GM23338 (cell line): ENCODE data around the gene CAPN7. TPM values are rescaled to one million over a fixed set of nuclear protein-coding genes. Genes with fewer than 3 reads are reported as not detected.

ENCODE experiments used
- ATAC-seq: fragments of 200-7000 bp; cut with Tn5 transposase; 3 replicates; pipeline ENCODE4 v1.9.1; 2020
- DNase-seq: peaks from one replicate; pipeline ENCODE4 v3.0.0-alpha.2; 2015; ENCODE audit warnings: low spot score
- H2AFZ ChIP-seq: fragments of 200-600 bp; sonication (generic); 2 replicates; pipeline ENCODE4 v1.8.0; 2016; ENCODE audit warnings: antibody characterized with exemption, mild to moderate bottlenecking, moderate library complexity
- H3F3A ChIP-seq: fragments of 200-600 bp; sonication (generic); replicated peaks from 2 replicates; pipeline ENCODE4 v1.8.0; 2017; ENCODE audit warnings: antibody characterized with exemption, mixed run types, low read depth
- H3K27ac ChIP-seq: fragments of 200-600 bp; sonication (generic); 2 replicates; pipeline ENCODE4 v1.6.1; 2016; ENCODE audit warnings: low read depth
- H3K27me3 ChIP-seq: fragments of 200-600 bp; sonication (generic); 2 replicates; pipeline ENCODE4 v1.8.0; 2016; ENCODE audit warnings: mild to moderate bottlenecking, mixed run types, moderate library complexity; ENCODE audit not compliant: insufficient read depth
- H3K36me3 ChIP-seq: fragments of 200-600 bp; sonication (generic); 2 replicates; pipeline ENCODE4 v1.8.0; 2016; ENCODE audit warnings: mild to moderate bottlenecking; ENCODE audit not compliant: insufficient read depth
- H3K4me1 ChIP-seq: fragments of 200-600 bp; sonication (generic); 2 replicates; pipeline ENCODE4 v1.8.0; 2016; ENCODE audit warnings: mild to moderate bottlenecking, moderate library complexity; ENCODE audit not compliant: insufficient read depth
- H3K4me2 ChIP-seq: fragments of 200-600 bp; sonication (generic); 2 replicates; pipeline ENCODE4 v1.7.1; 2017; ENCODE audit warnings: mixed run types
- H3K4me3 ChIP-seq: fragments of 200-600 bp; sonication (generic); 2 replicates; pipeline ENCODE4 v1.6.1; 2016; ENCODE audit warnings: mixed run types
- H3K79me2 ChIP-seq: fragments of 200-600 bp; sonication (generic); replicated peaks from 2 replicates; pipeline ENCODE4 v1.8.0; 2017; ENCODE audit warnings: mild to moderate bottlenecking; ENCODE audit not compliant: insufficient read depth
- H3K9me2 ChIP-seq: fragments of 200-600 bp; sonication (generic); 2 replicates; pipeline ENCODE4 v1.8.0; 2017; ENCODE audit not compliant: insufficient read depth
- H4K20me1 ChIP-seq: fragments of 200-600 bp; sonication (generic); replicated peaks from 2 replicates; pipeline ENCODE4 v1.8.0; 2017; ENCODE audit warnings: mild to moderate bottlenecking; ENCODE audit not compliant: insufficient read depth
- H3K27ac Mint-ChIP-seq: 2 replicates; pipeline ENCODE4 v1.8.0; 2020; ENCODE audit warnings: inconsistent platforms, mild to moderate bottlenecking, moderate library complexity, mixed read lengths
- H3K27me3 Mint-ChIP-seq: 3 replicates; pipeline ENCODE4 v1.8.0; 2022; ENCODE audit warnings: low read depth, mild to moderate bottlenecking, moderate library complexity, mixed read lengths, inconsistent platforms; ENCODE audit not compliant: insufficient read depth, poor library complexity
- H3K36me3 Mint-ChIP-seq: 3 replicates; pipeline ENCODE4 v1.8.0; 2021; ENCODE audit warnings: low read depth, mild to moderate bottlenecking, inconsistent platforms, moderate library complexity, mixed read lengths
- H3K4me1 Mint-ChIP-seq: 3 replicates; pipeline ENCODE4 v1.8.0; 2020; ENCODE audit warnings: mild to moderate bottlenecking, inconsistent platforms, mixed read lengths
- H3K4me3 Mint-ChIP-seq: 3 replicates; pipeline ENCODE4 v1.8.0; 2021; ENCODE audit warnings: moderate library complexity, mild to moderate bottlenecking, inconsistent platforms, mixed read lengths
- H3K9me3 Mint-ChIP-seq: 3 replicates; pipeline ENCODE4 v1.8.0; 2020; ENCODE audit warnings: moderate library complexity, mild to moderate bottlenecking, inconsistent platforms, mixed read lengths
- CREB1 ChIP-seq: fragments of 250-450 bp; sonication (Bioruptor Pico); IDR thresholded peaks from 2 replicates; pipeline ENCODE4 v1.5.0; 2020; ENCODE audit warnings: low read depth, mild to moderate bottlenecking, moderate library complexity
- JUNB ChIP-seq: IDR thresholded peaks from one replicate; pipeline ENCODE4 v1.6.1; 2016; ENCODE audit warnings: antibody characterized with exemption; ENCODE audit not compliant: unreplicated experiment
- NANOG ChIP-seq: IDR thresholded peaks from 2 replicates; pipeline ENCODE4 v1.6.1; 2016; ENCODE audit warnings: antibody characterized with exemption, borderline replicate concordance
- POLR2AphosphoS5 ChIP-seq: IDR thresholded peaks from 2 replicates; pipeline ENCODE4 v1.6.1; 2016; ENCODE audit warnings: antibody characterized with exemption, low read depth
- polyA plus RNA-seq: library from polyadenylated mRNA; unstranded; fragments of >200 nt; fragmentation: Nextera tagmentation; extraction: Ambion mirVana; gene quantifications from 2 replicates; pipeline ENCODE4 v1.2.1, GENCODE V29; 2016
- total RNA-seq: library from RNA; depleted of rRNA; stranded (reverse); fragments of >200 nt; shearing (Covaris generic); gene quantifications from 2 replicates; pipeline ENCODE4 v1.2.3, GENCODE V29; 2014
- TF ChIP-seq, protein P1 (sequence below), 2 experiments: fragments of 200-600 bp in 1 of 2; sonication (generic) in 1 of 2; conservative IDR thresholded peaks; 2 replicates each; pipeline versions ENCODE4 v1.5.1 to v1.6.1; 2016 to 2017; ENCODE audit warnings: antibody characterized with exemption in 2 of 2, low read depth in 2 of 2, mild to moderate bottlenecking in 2 of 2, moderate library complexity in 1 of 2
- TF ChIP-seq, protein P2 (sequence below): IDR thresholded peaks from one replicate; pipeline ENCODE4 v1.6.1; 2018; ENCODE audit warnings: antibody characterized with exemption; ENCODE audit not compliant: unreplicated experiment
- TF ChIP-seq, protein P3 (sequence below): fragments of 250-450 bp; sonication (Bioruptor Pico); IDR thresholded peaks from 2 replicates; pipeline ENCODE4 v1.5.0; 2020; ENCODE audit warnings: mild to moderate bottlenecking, moderate library complexity

The CAPN7 gene
- total and polyA plus RNA-seq, 2 experiments from 2014 or later = 9.9 to 18.1 TPM

DNA sequence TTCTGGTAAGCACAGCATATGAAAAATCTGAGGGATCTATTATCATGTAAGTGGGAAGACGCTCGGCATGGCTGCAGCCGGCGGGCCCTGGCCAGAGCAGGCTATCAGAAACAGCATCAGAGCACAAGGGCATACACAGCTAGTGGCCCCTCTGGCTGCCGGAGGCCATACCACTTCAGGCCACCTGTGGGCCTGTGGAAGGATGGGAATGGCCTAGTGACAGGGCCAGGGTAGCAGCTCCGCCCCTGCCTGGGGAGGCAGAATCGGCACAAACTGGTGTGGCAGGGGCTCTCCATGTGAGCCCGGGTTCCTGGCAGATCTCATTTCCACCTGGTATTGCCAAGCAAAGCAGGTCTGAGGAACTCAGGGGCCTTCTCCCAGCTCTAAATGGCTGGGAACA is 80.0 kb downstream of the CAPN7 start:
- TF ChIP-seq, protein P1, sequence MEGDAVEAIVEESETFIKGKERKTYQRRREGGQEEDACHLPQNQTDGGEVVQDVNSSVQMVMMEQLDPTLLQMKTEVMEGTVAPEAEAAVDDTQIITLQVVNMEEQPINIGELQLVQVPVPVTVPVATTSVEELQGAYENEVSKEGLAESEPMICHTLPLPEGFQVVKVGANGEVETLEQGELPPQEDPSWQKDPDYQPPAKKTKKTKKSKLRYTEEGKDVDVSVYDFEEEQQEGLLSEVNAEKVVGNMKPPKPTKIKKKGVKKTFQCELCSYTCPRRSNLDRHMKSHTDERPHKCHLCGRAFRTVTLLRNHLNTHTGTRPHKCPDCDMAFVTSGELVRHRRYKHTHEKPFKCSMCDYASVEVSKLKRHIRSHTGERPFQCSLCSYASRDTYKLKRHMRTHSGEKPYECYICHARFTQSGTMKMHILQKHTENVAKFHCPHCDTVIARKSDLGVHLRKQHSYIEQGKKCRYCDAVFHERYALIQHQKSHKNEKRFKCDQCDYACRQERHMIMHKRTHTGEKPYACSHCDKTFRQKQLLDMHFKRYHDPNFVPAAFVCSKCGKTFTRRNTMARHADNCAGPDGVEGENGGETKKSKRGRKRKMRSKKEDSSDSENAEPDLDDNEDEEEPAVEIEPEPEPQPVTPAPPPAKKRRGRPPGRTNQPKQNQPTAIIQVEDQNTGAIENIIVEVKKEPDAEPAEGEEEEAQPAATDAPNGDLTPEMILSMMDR (conservative IDR thresholded peaks at IDR 0.05; ENCODE audit: low read depth in 2 of 2) = no peak
- H3K79me2 ChIP-seq = peaks cover 11% of the 10 kb centered on the region; the same call in 1 of the 2 replicates
- no peaks in the 10 kb centered on the region for H3K36me3 ChIP-seq
- Mint-ChIP-seq H3K27ac (no peak overlapping the region), H3K4me3 (no peak overlapping the region), H3K36me3 (no peaks in the 10 kb centered on the region), H3K4me1 (peaks cover 12% of the 10 kb centered on the region), H3K27me3 (no peaks in the 10 kb centered on the region), H3K9me3 (no peaks in the 10 kb centered on the region; the same call in 2 of the 3 replicates)
- ATAC-seq = peak; percentile 99
- H3K27me3 ChIP-seq = no peaks in the 10 kb centered on the region
- no peak overlapping the region for H3K4me3 ChIP-seq
- peaks cover 3% of the 10 kb centered on the region; the same call in 1 of the 2 replicates for H3K4me1 ChIP-seq
- no peaks in the 10 kb centered on the region for H3K9me2 ChIP-seq
- H2AFZ ChIP-seq = no peak overlapping the region
- no peaks in the 10 kb centered on the region; the same call in 1 of the 2 replicates for H4K20me1 ChIP-seq
- no peak overlapping the region for H3K27ac ChIP-seq
- no peak overlapping the region for H3K4me2 ChIP-seq
- no peaks in the 10 kb centered on the region for H3F3A ChIP-seq
- DNase-seq = peak; percentile 68

DNA sequence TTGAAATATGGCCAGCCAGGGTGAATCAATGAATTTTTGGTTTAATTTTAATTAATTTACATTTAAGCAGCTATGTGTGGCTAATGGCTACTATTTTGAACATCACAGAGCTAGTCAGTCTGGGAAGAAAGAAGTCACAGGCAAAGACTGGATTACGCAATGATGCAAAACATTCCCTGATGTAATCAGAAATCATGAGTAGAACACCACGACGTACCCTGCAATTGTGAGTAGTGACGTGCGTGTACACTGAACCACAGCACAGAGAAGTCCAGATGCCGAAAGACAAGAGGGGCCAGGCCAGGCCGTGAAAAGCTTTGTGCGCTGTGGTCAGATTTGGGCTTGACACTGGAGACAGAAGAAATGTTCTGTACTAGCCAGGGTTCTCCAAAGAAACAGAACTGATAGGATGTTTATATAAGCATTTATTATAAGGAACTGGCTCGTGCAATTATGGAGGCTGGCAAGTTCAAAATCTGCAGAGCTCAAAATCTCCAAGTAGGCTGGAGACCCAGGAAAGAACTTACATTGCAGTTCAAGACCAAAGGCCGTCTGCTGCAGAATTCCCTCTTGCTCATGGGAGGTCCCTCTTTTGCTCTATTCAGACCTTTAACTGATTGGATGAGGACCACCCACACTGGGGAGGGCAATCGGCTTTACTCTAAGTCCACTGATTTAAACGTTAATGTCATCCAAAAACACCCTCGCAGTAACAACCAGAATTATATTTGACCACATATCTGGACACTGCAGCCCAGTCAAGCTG is 81.7 kb downstream of the CAPN7 start:
- Histone ChIP-seq H3K27ac (no peak overlapping the region), H2AFZ (no peak overlapping the region), H3K79me2 (peaks cover 11% of the 10 kb centered on the region; the same call in 1 of the 2 replicates), H3K4me2 (no peak overlapping the region), H3K27me3 (no peaks in the 10 kb centered on the region), H3K9me2 (no peaks in the 10 kb centered on the region), H3K4me1 (peaks cover 3% of the 10 kb centered on the region; the same call in 1 of the 2 replicates), H3K36me3 (no peaks in the 10 kb centered on the region), H3F3A (no peaks in the 10 kb centered on the region), H3K4me3 (no peak overlapping the region), H4K20me1 (no peaks in the 10 kb centered on the region; the same call in 1 of the 2 replicates)
- Mint-ChIP-seq H3K36me3 (no peaks in the 10 kb centered on the region), H3K27me3 (no peaks in the 10 kb centered on the region), H3K4me3 (no peak overlapping the region), H3K9me3 (no peaks in the 10 kb centered on the region), H3K4me1 (peaks cover 10% of the 10 kb centered on the region), H3K27ac (no peak overlapping the region)
- ATAC-seq (no peak), DNase-seq (no peak)
- TF ChIP-seq, protein P2, sequence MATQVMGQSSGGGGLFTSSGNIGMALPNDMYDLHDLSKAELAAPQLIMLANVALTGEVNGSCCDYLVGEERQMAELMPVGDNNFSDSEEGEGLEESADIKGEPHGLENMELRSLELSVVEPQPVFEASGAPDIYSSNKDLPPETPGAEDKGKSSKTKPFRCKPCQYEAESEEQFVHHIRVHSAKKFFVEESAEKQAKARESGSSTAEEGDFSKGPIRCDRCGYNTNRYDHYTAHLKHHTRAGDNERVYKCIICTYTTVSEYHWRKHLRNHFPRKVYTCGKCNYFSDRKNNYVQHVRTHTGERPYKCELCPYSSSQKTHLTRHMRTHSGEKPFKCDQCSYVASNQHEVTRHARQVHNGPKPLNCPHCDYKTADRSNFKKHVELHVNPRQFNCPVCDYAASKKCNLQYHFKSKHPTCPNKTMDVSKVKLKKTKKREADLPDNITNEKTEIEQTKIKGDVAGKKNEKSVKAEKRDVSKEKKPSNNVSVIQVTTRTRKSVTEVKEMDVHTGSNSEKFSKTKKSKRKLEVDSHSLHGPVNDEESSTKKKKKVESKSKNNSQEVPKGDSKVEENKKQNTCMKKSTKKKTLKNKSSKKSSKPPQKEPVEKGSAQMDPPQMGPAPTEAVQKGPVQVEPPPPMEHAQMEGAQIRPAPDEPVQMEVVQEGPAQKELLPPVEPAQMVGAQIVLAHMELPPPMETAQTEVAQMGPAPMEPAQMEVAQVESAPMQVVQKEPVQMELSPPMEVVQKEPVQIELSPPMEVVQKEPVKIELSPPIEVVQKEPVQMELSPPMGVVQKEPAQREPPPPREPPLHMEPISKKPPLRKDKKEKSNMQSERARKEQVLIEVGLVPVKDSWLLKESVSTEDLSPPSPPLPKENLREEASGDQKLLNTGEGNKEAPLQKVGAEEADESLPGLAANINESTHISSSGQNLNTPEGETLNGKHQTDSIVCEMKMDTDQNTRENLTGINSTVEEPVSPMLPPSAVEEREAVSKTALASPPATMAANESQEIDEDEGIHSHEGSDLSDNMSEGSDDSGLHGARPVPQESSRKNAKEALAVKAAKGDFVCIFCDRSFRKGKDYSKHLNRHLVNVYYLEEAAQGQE = no peak
- TF ChIP-seq CREB1 (CRISPR knock-in tag) = no peak
- no peak for TF ChIP-seq POLR2AphosphoS5
- TF ChIP-seq, protein P3, sequence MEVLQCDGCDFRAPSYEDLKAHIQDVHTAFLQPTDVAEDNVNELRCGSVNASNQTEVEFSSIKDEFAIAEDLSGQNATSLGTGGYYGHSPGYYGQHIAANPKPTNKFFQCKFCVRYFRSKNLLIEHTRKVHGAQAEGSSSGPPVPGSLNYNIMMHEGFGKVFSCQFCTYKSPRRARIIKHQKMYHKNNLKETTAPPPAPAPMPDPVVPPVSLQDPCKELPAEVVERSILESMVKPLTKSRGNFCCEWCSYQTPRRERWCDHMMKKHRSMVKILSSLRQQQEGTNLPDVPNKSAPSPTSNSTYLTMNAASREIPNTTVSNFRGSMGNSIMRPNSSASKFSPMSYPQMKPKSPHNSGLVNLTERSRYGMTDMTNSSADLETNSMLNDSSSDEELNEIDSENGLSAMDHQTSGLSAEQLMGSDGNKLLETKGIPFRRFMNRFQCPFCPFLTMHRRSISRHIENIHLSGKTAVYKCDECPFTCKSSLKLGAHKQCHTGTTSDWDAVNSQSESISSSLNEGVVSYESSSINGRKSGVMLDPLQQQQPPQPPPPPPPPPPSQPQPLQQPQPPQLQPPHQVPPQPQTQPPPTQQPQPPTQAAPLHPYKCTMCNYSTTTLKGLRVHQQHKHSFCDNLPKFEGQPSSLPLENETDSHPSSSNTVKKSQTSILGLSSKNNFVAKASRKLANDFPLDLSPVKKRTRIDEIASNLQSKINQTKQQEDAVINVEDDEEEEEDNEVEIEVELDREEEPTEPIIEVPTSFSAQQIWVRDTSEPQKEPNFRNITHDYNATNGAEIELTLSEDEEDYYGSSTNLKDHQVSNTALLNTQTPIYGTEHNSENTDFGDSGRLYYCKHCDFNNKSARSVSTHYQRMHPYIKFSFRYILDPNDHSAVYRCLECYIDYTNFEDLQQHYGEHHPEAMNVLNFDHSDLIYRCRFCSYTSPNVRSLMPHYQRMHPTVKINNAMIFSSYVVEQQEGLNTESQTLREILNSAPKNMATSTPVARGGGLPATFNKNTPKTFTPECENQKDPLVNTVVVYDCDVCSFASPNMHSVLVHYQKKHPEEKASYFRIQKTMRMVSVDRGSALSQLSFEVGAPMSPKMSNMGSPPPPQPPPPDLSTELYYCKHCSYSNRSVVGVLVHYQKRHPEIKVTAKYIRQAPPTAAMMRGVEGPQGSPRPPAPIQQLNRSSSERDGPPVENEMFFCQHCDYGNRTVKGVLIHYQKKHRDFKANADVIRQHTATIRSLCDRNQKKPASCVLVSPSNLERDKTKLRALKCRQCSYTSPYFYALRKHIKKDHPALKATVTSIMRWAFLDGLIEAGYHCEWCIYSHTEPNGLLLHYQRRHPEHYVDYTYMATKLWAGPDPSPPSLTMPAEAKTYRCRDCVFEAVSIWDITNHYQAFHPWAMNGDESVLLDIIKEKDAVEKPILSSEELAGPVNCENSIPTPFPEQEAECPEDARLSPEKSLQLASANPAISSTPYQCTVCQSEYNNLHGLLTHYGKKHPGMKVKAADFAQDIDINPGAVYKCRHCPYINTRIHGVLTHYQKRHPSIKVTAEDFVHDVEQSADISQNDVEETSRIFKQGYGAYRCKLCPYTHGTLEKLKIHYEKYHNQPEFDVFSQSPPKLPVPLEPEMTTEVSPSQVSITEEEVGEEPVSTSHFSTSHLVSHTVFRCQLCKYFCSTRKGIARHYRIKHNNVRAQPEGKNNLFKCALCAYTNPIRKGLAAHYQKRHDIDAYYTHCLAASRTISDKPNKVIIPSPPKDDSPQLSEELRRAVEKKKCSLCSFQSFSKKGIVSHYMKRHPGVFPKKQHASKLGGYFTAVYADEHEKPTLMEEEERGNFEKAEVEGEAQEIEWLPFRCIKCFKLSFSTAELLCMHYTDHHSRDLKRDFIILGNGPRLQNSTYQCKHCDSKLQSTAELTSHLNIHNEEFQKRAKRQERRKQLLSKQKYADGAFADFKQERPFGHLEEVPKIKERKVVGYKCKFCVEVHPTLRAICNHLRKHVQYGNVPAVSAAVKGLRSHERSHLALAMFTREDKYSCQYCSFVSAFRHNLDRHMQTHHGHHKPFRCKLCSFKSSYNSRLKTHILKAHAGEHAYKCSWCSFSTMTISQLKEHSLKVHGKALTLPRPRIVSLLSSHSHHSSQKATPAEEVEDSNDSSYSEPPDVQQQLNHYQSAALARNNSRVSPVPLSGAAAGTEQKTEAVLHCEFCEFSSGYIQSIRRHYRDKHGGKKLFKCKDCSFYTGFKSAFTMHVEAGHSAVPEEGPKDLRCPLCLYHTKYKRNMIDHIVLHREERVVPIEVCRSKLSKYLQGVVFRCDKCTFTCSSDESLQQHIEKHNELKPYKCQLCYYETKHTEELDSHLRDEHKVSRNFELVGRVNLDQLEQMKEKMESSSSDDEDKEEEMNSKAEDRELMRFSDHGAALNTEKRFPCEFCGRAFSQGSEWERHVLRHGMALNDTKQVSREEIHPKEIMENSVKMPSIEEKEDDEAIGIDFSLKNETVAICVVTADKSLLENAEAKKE (CRISPR knock-in tag) = no peak
- TF ChIP-seq JUNB = no peak
- TF ChIP-seq NANOG = no peak
